ENCODE results near the gene NR6A1.

GRCh38 chr9:124659099-124659659 is 111.9 kb downstream of the NR6A1 start:
- TF ChIP-seq CTCF (IDR thresholded peaks at IDR 0.05; ENCODE audit: low read depth, low read length, poor library complexity, severe bottlenecking), result no peak
- TF ChIP-seq EZH2phosphoT487 (IDR thresholded peaks at IDR 0.05; ENCODE audit: borderline replicate concordance, low read length), result no peak
